ENCODE data around the gene SV2C. TPM values are rescaled to one million over a fixed set of nuclear protein-coding genes. Genes with fewer than 3 reads are reported as not detected.

SV2C gene
- total RNA-seq, 1 experiment from 2014 or later, result not detected

DNA sequence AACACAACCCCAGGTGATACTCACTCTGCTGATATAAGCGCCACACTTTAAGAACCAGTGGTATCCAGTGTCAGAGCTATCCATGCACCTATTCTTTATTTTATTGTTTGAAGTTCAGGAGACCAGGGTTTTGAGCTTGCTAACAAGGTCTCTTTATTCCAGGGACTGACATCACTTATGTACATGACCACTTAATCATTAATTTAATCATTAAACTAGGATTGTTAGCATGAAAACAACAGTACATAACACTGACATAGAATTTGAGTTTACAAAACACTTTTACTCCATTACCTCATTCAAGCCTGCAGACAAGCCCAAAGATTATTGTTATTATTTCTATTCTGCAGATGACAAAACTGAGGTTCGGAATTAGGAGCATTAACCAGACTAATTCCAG is 168.5 kb downstream of the SV2C start:
- Histone ChIP-seq H3K9me2 (ENCODE audit: insufficient read depth) (no peaks in the 10 kb centered on the region), H3K4me1 (ENCODE audit: control insufficient read depth in 1 of 2, insufficient read depth in 2 of 2, low read length in 2 of 2) (peaks cover 0 to 15% of the 10 kb centered on the region in 2 experiments; a peak in 2 of 4 replicates), H3K27ac (ENCODE audit: low read depth, low read length) (no peak overlapping the region), H3K9ac (ENCODE audit: low read length) (no peak overlapping the region), H4K20me1 (ENCODE audit: insufficient read depth) (no peaks in the 10 kb centered on the region), H3K9me3 (ENCODE audit: control insufficient read depth in 1 of 2, insufficient read depth in 1 of 2, low read depth in 1 of 2, low read length in 2 of 2) (no peaks in the 10 kb centered on the region), H3K36me3 (ENCODE audit: control insufficient read depth in 1 of 2, insufficient read depth in 2 of 2, low read length in 2 of 2) (no peaks in the 10 kb centered on the region), H3K79me2 (ENCODE audit: insufficient read depth, low read length) (no peaks in the 10 kb centered on the region), H3K4me3 (replicated peaks in 1 of 2; ENCODE audit: low read depth in 1 of 2, low read length in 2 of 2) (no peak overlapping the region), H2AFZ (ENCODE audit: low read depth, low read length, poor library complexity, severe bottlenecking) (no peak overlapping the region), H3K4me2 (ENCODE audit: low read length) (no peak overlapping the region), H3K27me3 (ENCODE audit: insufficient read depth, low read length) (peaks cover 8% of the 10 kb centered on the region; the same call in 1 of the 2 replicates)
- TF ChIP-seq SP1 (IDR thresholded peaks at IDR 0.05; ENCODE audit: low read depth), result no peak
- TF ChIP-seq, protein P1, sequence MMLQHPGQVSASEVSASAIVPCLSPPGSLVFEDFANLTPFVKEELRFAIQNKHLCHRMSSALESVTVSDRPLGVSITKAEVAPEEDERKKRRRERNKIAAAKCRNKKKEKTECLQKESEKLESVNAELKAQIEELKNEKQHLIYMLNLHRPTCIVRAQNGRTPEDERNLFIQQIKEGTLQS (IDR thresholded peaks at IDR 0.05), result no peak
- TF ChIP-seq MAX (IDR thresholded peaks at IDR 0.05), result no peak
- TF ChIP-seq CEBPB (IDR thresholded peaks at IDR 0.05; ENCODE audit: low read depth), result no peak
- no peak for TF ChIP-seq POLR2A (IDR thresholded peaks at IDR 0.05; ENCODE audit: borderline replicate concordance, extremely low read depth, insufficient read depth, insufficient read length)
- TF ChIP-seq REST (IDR thresholded peaks at IDR 0.05; ENCODE audit: low read depth), result no peak
- TF ChIP-seq POLR2AphosphoS5 (IDR thresholded peaks at IDR 0.05; ENCODE audit: low read depth, low read length), result no peak
- no peak for TF ChIP-seq FOSL1 (IDR thresholded peaks at IDR 0.05; ENCODE audit: low read depth)
- TF ChIP-seq SRF (IDR thresholded peaks at IDR 0.05; ENCODE audit: low read depth), result no peak
- TF ChIP-seq EZH2phosphoT487 (IDR thresholded peaks at IDR 0.05; ENCODE audit: borderline replicate concordance), result no peak
- TF ChIP-seq CBX3 (IDR thresholded peaks at IDR 0.05; ENCODE audit: low read depth), result no peak
- no peak for TF ChIP-seq ZNF274 (IDR thresholded peaks at IDR 0.05; ENCODE audit: low read depth, low read length)
- TF ChIP-seq ZBTB33 (IDR thresholded peaks at IDR 0.05; ENCODE audit: extremely low read depth, insufficient replicate concordance, low read length), result no peak
- no peak for TF ChIP-seq SIN3A (IDR thresholded peaks at IDR 0.05; ENCODE audit: low read depth)
- no peak for TF ChIP-seq ZFX (IDR thresholded peaks at IDR 0.05)
- no peak for TF ChIP-seq RAD21 (IDR thresholded peaks at IDR 0.05; ENCODE audit: low read depth)
- TF ChIP-seq TCF7L2 (IDR thresholded peaks at IDR 0.05; ENCODE audit: borderline replicate concordance, extremely low read depth, insufficient read depth, insufficient read length), result no peak
- TF ChIP-seq JUND (IDR thresholded peaks at IDR 0.05), result no peak
- TF ChIP-seq EZH2 (IDR thresholded peaks at IDR 0.05), result no peak
- no peak for TF ChIP-seq CTCF (IDR thresholded peaks at IDR 0.05 in 2 of 3, conservative IDR thresholded peaks at IDR 0.05 in 1 of 3; ENCODE audit: borderline replicate concordance in 1 of 3, insufficient read depth in 1 of 3, low read depth in 2 of 3, low read length in 2 of 3)
- CTCF ChIA-PET, result no interaction called here
- intact Hi-C loops (cut with micrococcal nuclease), result loop anchor here (10.0 kb wide), 3 partner anchors 987 to 1577 kb away; partner anchors contain the start of gene GCNT4
- POLR2A ChIA-PET, result no interaction called here
- no TSS peak for BruUV-seq (replicated peaks)
- DNase-seq (ENCODE audit: low read depth, low spot score) (no peak), ATAC-seq (no peak)
- RAD21 ChIA-PET (ENCODE audit: low non-redundant PET in 1 of 2, low total read pairs in 2 of 2, uncharacterized antibody in 2 of 2, unreplicated experiment in 2 of 2), result no interaction called here

Measured in HCT116 (cell line).